ENCODE measurements around the gene STIL.
"Not testable (repeated sequence)": the region's sequence is repeated elsewhere in the genome, so short reads cannot be mapped to it uniquely, and the experiment has no call there.

Gene STIL

GRCh38 chr1:47313915-47314664 lies at the start of gene STIL:
Gene STIL (minus strand): TSS chr1:47314147. CDS start chr1:47310319, 3,828 bp downstream.
- Mint-ChIP-seq H3K27ac (peak within 1 kb of the TSS; percentile 82 to 97 (median 97)), H3K27me3 (ENCODE audit: low read depth) (no peaks in the 10 kb centered on the region), H3K9me3 (no peaks in the 10 kb centered on the region), H3K4me3 (peak within 1 kb of the TSS; percentile 87 to 96 (median 88)), H3K36me3 (ENCODE audit: low read depth) (peaks cover 5% of the 10 kb centered on the region), H3K4me1 (peaks cover 19% of the 10 kb centered on the region)
- TF ChIP-seq CTCF (IDR thresholded peaks at IDR 0.05; ENCODE audit: unreplicated experiment in 3 of 3): no peak

GRCh38 chr1:47362828-47363227 lies 48.9 kb upstream of the STIL start:
- Mint-ChIP-seq H3K4me1 (no peaks in the 10 kb centered on the region), H3K9me3 (no peaks in the 10 kb centered on the region), H3K4me3 (no peak overlapping the region), H3K27me3 (ENCODE audit: low read depth) (no peaks in the 10 kb centered on the region), H3K36me3 (ENCODE audit: low read depth) (no peaks in the 10 kb centered on the region), H3K27ac (no peak overlapping the region)
- no peak for TF ChIP-seq CTCF (IDR thresholded peaks at IDR 0.05; ENCODE audit: unreplicated experiment in 3 of 3)

- H3K36me3 Mint-ChIP-seq (ENCODE audit: low read depth): no peaks in the 10 kb centered on the region
- H3K27ac Mint-ChIP-seq: no peak overlapping the region
- H3K27me3 Mint-ChIP-seq (ENCODE audit: low read depth): no peaks in the 10 kb centered on the region
- no peaks in the 10 kb centered on the region for H3K4me1 Mint-ChIP-seq
- no peak overlapping the region for H3K4me3 Mint-ChIP-seq
- no peaks in the 10 kb centered on the region for H3K9me3 Mint-ChIP-seq
- no peak for TF ChIP-seq CTCF (IDR thresholded peaks at IDR 0.05; ENCODE audit: unreplicated experiment in 3 of 3)
Measured at GRCh38 chr1:47361380-47361779, 47.4 kb upstream of the STIL start.

GRCh38 chr1:47351305-47351704 lies 37.4 kb upstream of the STIL start:
- Mint-ChIP-seq H3K27ac (no peak overlapping the region), H3K4me3 (no peak overlapping the region), H3K9me3 (no peaks in the 10 kb centered on the region), H3K36me3 (ENCODE audit: low read depth) (peaks cover 28% of the 10 kb centered on the region), H3K4me1 (peaks cover 5% of the 10 kb centered on the region), H3K27me3 (ENCODE audit: low read depth) (no peaks in the 10 kb centered on the region)
- TF ChIP-seq CTCF (IDR thresholded peaks at IDR 0.05; ENCODE audit: unreplicated experiment in 3 of 3): no peak

- H3K9me3 Mint-ChIP-seq: no peaks in the 10 kb centered on the region
- H3K27me3 Mint-ChIP-seq (ENCODE audit: low read depth): no peaks in the 10 kb centered on the region
- no peak for TF ChIP-seq CTCF (IDR thresholded peaks at IDR 0.05; ENCODE audit: unreplicated experiment in 3 of 3)
- no peak overlapping the region for H3K4me3 Mint-ChIP-seq
- peaks cover 34% of the 10 kb centered on the region for H3K36me3 Mint-ChIP-seq (ENCODE audit: low read depth)
- no peaks in the 10 kb centered on the region for H3K4me1 Mint-ChIP-seq
- H3K27ac Mint-ChIP-seq: peak overlapping the region in 1 of 3 experiments; percentile 71
Measured at GRCh38 chr1:47348246-47348645, 34.3 kb upstream of the STIL start.

GRCh38 chr1:47347735-47348134 lies 33.8 kb upstream of the STIL start:
- Mint-ChIP-seq H3K36me3 (ENCODE audit: low read depth) (peaks cover 34% of the 10 kb centered on the region), H3K4me3 (no peak overlapping the region), H3K4me1 (no peaks in the 10 kb centered on the region), H3K9me3 (no peaks in the 10 kb centered on the region), H3K27me3 (ENCODE audit: low read depth) (no peaks in the 10 kb centered on the region), H3K27ac (peak overlapping the region in 1 of 3 experiments; percentile 71)
- TF ChIP-seq CTCF (IDR thresholded peaks at IDR 0.05; ENCODE audit: unreplicated experiment in 3 of 3): no peak

GRCh38 chr1:47346979-47347378 lies 33.0 kb upstream of the STIL start:
- not testable (repeated sequence) for H3K27me3 Mint-ChIP-seq (ENCODE audit: low read depth); H3K9me3 Mint-ChIP-seq; H3K4me3 Mint-ChIP-seq; H3K27ac Mint-ChIP-seq; H3K4me1 Mint-ChIP-seq
- peaks cover 34% of the 10 kb centered on the region for H3K36me3 Mint-ChIP-seq (ENCODE audit: low read depth)
